Osteoblast (primary cell): ENCODE data around the gene GAMT. TPM values are rescaled to one million over a fixed set of nuclear protein-coding genes. Genes with fewer than 3 reads are reported as not detected.
"Not testable (repeated sequence)": the region's sequence is repeated elsewhere in the genome, so short reads cannot be mapped to it uniquely, and the experiment has no call there.

ENCODE experiments used
- DNase-seq: peaks from one replicate; pipeline ENCODE4 v3.0.0; 2011; ENCODE audit warnings: low spot score, mixed read lengths; ENCODE audit not compliant: insufficient read length; ENCODE audit errors: missing footprints
- H2AFZ ChIP-seq: 2 replicates; pipeline ENCODE4 v1.6.0; 2011; ENCODE audit warnings: mild to moderate bottlenecking, low read length
- H3K27ac ChIP-seq: 2 replicates; pipeline ENCODE4 v1.5.1; 2011; ENCODE audit warnings: mild to moderate bottlenecking, low read depth, low read length, moderate library complexity
- H3K27me3 ChIP-seq: 2 replicates; pipeline ENCODE4 v1.6.0; 2012; ENCODE audit warnings: mild to moderate bottlenecking, control low read depth, inconsistent platforms, low read length, moderate library complexity; ENCODE audit not compliant: insufficient read depth
- H3K36me3 ChIP-seq: 2 replicates; pipeline ENCODE4 v1.5.1; 2011; ENCODE audit warnings: mild to moderate bottlenecking, low read length, control low read depth, moderate library complexity; ENCODE audit not compliant: insufficient read depth
- H3K4me1 ChIP-seq: 2 replicates; pipeline ENCODE4 v1.5.1; 2011; ENCODE audit warnings: mild to moderate bottlenecking, low read length, control low read depth, moderate library complexity; ENCODE audit not compliant: insufficient read depth
- H3K4me2 ChIP-seq: 2 replicates; pipeline ENCODE4 v1.6.0; 2011; ENCODE audit warnings: mild to moderate bottlenecking, low read length; ENCODE audit not compliant: insufficient read depth
- H3K4me3 ChIP-seq: fragments of 200-600 bp; sonication (generic); 3 replicates; pipeline ENCODE4 v1.5.1; 2012; ENCODE audit warnings: mild to moderate bottlenecking, low read length, inconsistent platforms; ENCODE audit not compliant: insufficient read depth
- H3K79me2 ChIP-seq: 2 replicates; pipeline ENCODE4 v1.6.0; 2012; ENCODE audit warnings: mild to moderate bottlenecking, low read length, control low read depth, inconsistent platforms; ENCODE audit not compliant: insufficient read depth
- H3K9me3 ChIP-seq: 2 replicates; pipeline ENCODE4 v1.5.1; 2011; ENCODE audit warnings: low read depth, low read length, control low read depth
- H4K20me1 ChIP-seq: 2 replicates; pipeline ENCODE4 v1.6.0; 2012; ENCODE audit warnings: mild to moderate bottlenecking, low read length, control low read depth; ENCODE audit not compliant: insufficient read depth
- total RNA-seq: library from RNA; depleted of rRNA; stranded (reverse); fragments of >200 nt; gene quantifications from 2 replicates; pipeline ENCODE4 v1.2.3, GENCODE V29; 2012
- TF ChIP-seq, protein P1 (sequence below): IDR thresholded peaks from 2 replicates; pipeline ENCODE4 v1.5.1; 2011; ENCODE audit warnings: mild to moderate bottlenecking, low read depth, low read length, moderate library complexity; ENCODE audit errors: extremely low read depth

The GAMT gene
- total RNA-seq, 1 donor: 25.0 TPM

- H3K79me2 ChIP-seq: peaks cover 38% of the 10 kb centered on the region
- no peak overlapping the region for H2AFZ ChIP-seq
- DNase-seq: no peak
- peaks cover 15% of the 10 kb centered on the region for H3K4me1 ChIP-seq
- H3K27me3 ChIP-seq: peaks cover 2% of the 10 kb centered on the region
- no peak overlapping the region for H3K4me3 ChIP-seq
- H3K9me3 ChIP-seq: no peaks in the 10 kb centered on the region
- TF ChIP-seq, protein P1, sequence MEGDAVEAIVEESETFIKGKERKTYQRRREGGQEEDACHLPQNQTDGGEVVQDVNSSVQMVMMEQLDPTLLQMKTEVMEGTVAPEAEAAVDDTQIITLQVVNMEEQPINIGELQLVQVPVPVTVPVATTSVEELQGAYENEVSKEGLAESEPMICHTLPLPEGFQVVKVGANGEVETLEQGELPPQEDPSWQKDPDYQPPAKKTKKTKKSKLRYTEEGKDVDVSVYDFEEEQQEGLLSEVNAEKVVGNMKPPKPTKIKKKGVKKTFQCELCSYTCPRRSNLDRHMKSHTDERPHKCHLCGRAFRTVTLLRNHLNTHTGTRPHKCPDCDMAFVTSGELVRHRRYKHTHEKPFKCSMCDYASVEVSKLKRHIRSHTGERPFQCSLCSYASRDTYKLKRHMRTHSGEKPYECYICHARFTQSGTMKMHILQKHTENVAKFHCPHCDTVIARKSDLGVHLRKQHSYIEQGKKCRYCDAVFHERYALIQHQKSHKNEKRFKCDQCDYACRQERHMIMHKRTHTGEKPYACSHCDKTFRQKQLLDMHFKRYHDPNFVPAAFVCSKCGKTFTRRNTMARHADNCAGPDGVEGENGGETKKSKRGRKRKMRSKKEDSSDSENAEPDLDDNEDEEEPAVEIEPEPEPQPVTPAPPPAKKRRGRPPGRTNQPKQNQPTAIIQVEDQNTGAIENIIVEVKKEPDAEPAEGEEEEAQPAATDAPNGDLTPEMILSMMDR: no peak
- H3K36me3 ChIP-seq: peaks cover 40% of the 10 kb centered on the region
- no peak overlapping the region for H3K4me2 ChIP-seq
- H4K20me1 ChIP-seq: peaks cover 64% of the 10 kb centered on the region
- H3K27ac ChIP-seq: no peak overlapping the region
Observed at GRCh38 chr19:1440418-1440801, 39.1 kb upstream of the GAMT start.

DNA sequence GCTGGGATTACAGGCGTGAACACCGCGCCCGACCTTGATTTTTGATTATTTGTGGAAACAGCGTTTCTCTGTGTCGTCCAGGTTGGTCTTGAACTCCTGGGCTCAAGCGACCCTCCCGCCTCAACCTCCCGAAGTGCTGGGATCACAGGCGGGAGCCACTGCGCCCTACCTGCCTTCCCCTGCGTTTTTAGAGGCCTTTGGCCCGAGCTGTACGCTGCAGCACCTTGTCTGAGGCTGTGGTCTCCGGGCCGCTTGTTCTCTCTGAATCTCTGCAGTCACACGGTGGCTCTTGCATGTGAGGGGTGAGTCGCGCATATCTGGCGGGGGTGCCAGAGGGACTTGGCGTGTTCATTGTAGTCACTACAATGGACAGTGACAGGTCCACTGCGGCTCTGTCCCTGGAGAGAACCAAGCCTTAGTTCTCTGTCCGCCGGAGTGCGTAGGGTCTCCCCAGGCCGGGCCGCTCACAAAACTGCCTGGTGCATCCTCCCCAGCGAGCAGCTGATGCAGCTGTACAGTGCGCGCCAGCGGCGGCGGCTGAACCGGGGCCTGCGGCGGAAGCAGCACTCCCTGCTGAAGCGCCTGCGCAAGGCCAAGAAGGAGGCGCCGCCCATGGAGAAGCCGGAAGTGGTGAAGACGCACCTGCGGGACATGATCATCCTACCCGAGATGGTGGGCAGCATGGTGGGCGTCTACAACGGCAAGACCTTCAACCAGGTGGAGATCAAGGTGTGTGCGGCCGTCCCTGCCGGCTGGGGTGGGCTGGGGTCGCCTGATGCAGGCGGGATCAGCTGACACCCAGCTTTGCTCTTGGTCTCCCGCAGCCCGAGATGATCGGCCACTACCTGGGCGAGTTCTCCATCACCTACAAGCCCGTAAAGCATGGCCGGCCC, 38.4 kb upstream of the GAMT start:
- peaks cover 44% of the 10 kb centered on the region for H3K36me3 ChIP-seq
- H3K27ac ChIP-seq: peak overlapping the region; percentile 91

GRCh38 chr19:1438933-1439354, 37.6 kb upstream of the GAMT start:
- peaks cover 12% of the 10 kb centered on the region for H3K4me1 ChIP-seq
- peak overlapping the region; percentile 92 for H3K4me2 ChIP-seq
- H3K79me2 ChIP-seq: peaks cover 40% of the 10 kb centered on the region
- peaks cover 57% of the 10 kb centered on the region for H4K20me1 ChIP-seq
- DNase-seq: peak; percentile 88
- peaks cover 49% of the 10 kb centered on the region for H3K36me3 ChIP-seq
- TF ChIP-seq, protein P1: no peak
- no peaks in the 10 kb centered on the region for H3K9me3 ChIP-seq
- H3K27me3 ChIP-seq: no peaks in the 10 kb centered on the region
- peak overlapping the region; percentile 98 for H3K4me3 ChIP-seq
- H3K27ac ChIP-seq: peak overlapping the region; percentile 91
- no peak overlapping the region for H2AFZ ChIP-seq

More for the DNA sequence above, 38.4 kb upstream of the GAMT start:
- not testable (repeated sequence) for H2AFZ ChIP-seq, H3K9me3 ChIP-seq, H3K27me3 ChIP-seq
- H4K20me1 ChIP-seq: peaks cover 62% of the 10 kb centered on the region
- peaks cover 38% of the 10 kb centered on the region for H3K79me2 ChIP-seq
- H3K4me2 ChIP-seq: peak overlapping the region; percentile 92
- peak overlapping the region; percentile 98 for H3K4me3 ChIP-seq
- H3K4me1 ChIP-seq: peaks cover 12% of the 10 kb centered on the region
- peak; percentile 95 for DNase-seq

DNA sequence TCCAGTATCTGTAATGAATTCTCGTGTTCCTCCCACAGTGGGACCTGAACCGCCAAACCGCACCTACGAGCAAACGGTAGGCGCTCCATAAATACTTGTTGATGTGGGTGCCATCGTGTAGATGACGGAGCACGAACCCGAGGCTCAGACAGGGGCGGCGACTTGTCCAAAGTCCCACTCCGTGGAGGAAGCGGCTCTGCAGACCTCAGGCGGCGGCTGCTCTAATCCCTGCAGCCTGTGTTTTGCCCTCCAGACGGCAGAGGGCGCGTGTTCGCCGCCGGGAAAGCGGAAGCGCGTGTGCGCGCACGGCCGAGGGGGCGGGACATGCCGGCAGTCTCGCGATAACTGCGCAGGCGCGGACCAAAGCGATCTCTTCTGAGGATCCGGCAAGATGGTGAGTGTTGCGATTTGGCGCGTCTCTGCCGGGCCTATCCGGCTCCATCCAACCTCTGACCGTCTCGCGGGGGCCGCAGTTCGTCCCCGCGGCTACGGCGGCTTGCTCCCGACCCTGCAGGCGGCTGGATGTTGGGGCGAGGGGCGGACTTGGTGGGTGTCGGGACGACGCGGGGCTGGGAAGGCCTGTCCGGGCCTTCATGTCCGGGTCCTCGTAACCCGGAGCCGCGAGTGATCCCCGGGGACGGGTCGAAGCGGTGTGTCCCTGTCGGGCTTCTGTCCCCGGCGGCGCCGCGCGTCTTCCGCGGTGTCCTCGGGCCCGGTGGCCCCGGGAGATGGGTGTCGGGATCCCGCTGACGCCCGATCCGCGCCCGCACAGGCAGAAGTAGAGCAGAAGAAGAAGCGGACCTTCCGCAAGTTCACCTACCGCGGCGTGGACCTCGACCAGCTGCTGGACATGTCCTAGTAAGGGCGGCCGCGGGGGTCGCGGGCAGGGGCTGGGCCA, 36.9 kb upstream of the GAMT start, which contains the start of gene RPS15:
TSS of gene RPS15 (plus strand) at position 362 of the 898 bp plus-strand sequence. CDS start at position 392, 30 bp downstream.
- H3K4me2 ChIP-seq: peak within 1 kb of the TSS; percentile 92
- H2AFZ ChIP-seq: peak within 1 kb of the TSS; percentile 77
- peaks cover 12% of the 10 kb centered on the region for H3K4me1 ChIP-seq
- TF ChIP-seq, protein P1: peak; percentile 88
- no peaks in the 10 kb centered on the region for H3K9me3 ChIP-seq
- H3K4me3 ChIP-seq: peak within 1 kb of the TSS; percentile 98
- DNase-seq: peak; percentile 100
- peaks cover 43% of the 10 kb centered on the region for H3K79me2 ChIP-seq
- H3K36me3 ChIP-seq: peaks cover 52% of the 10 kb centered on the region
- H4K20me1 ChIP-seq: peaks cover 60% of the 10 kb centered on the region
- H3K27me3 ChIP-seq: no peaks in the 10 kb centered on the region
- H3K27ac ChIP-seq: peak within 1 kb of the TSS; percentile 91
